T-helper 2 cell treated with Interferon-gamma antibody and Interleukin-4, amounts not matched to agents 100 ng/mL and 5 ng/mL, for 36 hours (primary cell): ENCODE results near the gene DHODH. TPM values are rescaled to one million over a fixed set of nuclear protein-coding genes. Genes with fewer than 3 reads are reported as not detected.
"Not testable (repeated sequence)": the region's sequence is repeated elsewhere in the genome, so short reads cannot be mapped to it uniquely, and the experiment has no call there.

Experiments used
- intact Hi-C: fragments of 100-400 bp; cut with micrococcal nuclease; formaldehyde crosslinking; loops from one replicate; pipeline ENCODE4 v1.15.1; 2023
- total RNA-seq: library from RNA; stranded (reverse); gene quantifications from 2 replicates; pipeline ENCODE4 v1.2.3, GENCODE V29; 2022

DHODH gene
- total RNA-seq, result 15.0 and 16.3 TPM in 2 replicates

DNA sequence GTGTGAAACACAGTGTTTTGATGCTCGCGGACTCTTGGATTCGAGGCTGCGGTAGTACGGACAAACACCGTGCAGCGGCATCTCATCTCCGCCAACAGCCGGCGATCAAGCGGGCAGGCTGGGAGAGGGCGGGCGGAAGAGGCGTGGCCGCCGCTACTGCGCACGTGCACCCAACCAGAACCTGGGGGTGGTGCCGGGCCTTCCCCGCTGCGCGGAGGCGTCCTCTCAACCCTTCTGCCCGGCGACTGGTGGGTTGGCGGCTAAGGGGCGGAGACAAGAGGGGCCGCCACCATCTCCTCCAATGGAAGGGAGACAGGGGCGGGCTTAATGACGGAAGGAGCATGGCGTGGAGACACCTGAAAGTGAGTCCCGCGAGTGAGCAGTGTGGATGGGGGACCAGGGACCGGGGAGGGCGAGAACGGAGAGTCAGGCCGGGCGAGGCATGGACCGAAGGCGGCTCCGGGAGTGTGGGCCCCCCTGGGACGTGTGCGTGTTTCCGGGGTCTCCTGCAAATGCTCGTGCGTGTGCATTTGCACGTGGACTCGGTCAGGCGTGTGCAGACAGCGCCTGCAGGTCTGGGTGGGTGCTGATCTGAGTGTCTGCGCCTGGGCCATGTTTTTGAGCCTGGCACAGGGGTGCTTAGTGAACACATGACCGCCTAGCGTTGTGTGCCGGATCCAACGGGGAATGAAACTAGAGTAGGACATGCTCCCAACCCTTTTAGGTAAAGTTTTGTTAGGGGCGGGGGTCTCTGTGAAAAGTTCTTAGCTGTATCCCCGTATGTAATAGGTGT lies at the start of gene DHODH:
Gene DHODH, plus strand, starts transcription at position 321 of the 793 bp plus-strand sequence. Its CDS starts 21 bp downstream, at position 342.
- intact Hi-C loops, result loop anchor here (1.0 to 5.0 kb wide), 8 partner anchors 47 to 656 kb away; partner anchors contain the start of genes AP1G1, ATXN1L, DHX38 and IST1

DNA sequence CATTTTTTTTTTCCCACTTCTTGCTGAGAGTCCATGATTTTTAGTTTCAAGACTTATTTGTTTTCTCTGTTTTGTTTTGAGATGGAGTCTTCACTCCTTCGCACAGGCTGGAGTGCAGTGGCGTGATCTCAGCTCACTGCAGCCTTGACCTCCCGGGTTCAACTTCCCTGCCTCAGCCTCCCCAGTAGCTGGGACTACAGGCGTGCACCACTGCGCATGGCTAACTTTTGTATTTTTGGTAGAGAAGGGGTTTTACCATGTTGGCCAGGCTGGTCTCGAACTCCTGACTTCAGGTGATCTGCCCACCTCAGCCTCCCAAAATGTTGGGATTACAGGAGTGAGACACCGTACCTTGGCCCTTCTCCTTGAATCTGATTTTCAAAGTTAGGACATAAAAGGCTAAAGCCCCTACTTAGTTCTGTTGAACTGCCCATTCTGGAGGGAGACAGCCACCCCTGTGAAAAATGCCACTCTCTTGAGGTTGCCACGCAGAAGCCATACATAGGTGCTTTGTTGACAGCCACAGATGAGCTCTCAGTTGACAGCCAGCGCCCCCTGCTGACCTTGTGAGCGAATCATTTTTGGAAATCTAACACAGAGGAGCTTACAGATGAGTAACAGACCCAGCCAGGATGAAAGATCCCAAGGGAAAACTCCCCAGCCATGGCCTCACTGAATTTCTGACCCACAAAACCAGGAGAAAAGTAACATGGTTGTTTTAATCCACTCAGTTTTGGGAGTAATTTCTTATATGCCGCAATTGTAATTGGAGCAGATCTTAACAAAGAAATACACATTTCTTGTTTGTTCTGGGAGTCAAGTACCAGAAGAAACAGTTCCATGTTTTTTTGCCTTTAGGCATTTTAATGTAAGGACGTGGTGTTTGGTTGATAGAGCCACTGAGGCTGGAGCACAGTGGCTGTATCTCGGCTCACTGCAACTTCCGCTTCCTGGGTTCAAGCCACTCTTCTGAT lies 47.2 kb upstream of the DHODH start:
- intact Hi-C loops, result loop anchor here (1.0 to 5.0 kb wide), 6 partner anchors 47 to 394 kb away; partner anchors contain the start of genes AP1G1, DHODH, IST1 and ZNF821

- intact Hi-C loops, result loop anchor here (5.0 kb wide), 1 partner anchor 396 kb away; no protein-coding TSS in a partner anchor
Measured at GRCh38 chr16:71963125-71963875, 45.2 kb upstream of the DHODH start.

DNA sequence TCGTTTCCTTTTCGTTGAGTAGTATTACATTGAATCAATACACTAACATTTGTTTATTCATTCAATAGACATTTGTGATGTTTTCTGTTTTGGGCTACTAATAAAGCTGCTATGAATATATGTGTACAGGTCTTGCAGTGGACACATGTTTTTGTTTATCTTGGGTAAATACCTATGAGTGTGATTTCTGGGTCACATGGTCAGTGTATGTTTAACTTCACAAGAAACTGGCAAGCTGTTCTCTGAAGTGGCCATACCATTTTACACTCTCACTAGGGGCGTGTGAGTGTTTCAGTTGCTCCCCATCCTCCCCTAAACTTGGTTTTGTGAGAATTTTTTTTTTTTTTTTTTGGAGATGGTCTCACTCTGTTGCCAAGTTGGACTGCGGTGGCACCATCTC lies 43.3 kb upstream of the DHODH start:
- intact Hi-C loops, result no loop called here

GRCh38 chr16:71966932-71967331 lies 41.6 kb upstream of the DHODH start:
- intact Hi-C loops, result no loop called here

GRCh38 chr16:71969353-71969752 lies 39.2 kb upstream of the DHODH start:
- intact Hi-C loops, result no loop called here

- intact Hi-C loops, result no loop called here
Measured at GRCh38 chr16:71971571-71971970, 37.0 kb upstream of the DHODH start.

GRCh38 chr16:71972356-71972755 lies 36.2 kb upstream of the DHODH start:
- intact Hi-C loops, result no loop called here

- intact Hi-C loops, result no loop called here
Measured at GRCh38 chr16:71973001-71973400, 35.5 kb upstream of the DHODH start.

DNA sequence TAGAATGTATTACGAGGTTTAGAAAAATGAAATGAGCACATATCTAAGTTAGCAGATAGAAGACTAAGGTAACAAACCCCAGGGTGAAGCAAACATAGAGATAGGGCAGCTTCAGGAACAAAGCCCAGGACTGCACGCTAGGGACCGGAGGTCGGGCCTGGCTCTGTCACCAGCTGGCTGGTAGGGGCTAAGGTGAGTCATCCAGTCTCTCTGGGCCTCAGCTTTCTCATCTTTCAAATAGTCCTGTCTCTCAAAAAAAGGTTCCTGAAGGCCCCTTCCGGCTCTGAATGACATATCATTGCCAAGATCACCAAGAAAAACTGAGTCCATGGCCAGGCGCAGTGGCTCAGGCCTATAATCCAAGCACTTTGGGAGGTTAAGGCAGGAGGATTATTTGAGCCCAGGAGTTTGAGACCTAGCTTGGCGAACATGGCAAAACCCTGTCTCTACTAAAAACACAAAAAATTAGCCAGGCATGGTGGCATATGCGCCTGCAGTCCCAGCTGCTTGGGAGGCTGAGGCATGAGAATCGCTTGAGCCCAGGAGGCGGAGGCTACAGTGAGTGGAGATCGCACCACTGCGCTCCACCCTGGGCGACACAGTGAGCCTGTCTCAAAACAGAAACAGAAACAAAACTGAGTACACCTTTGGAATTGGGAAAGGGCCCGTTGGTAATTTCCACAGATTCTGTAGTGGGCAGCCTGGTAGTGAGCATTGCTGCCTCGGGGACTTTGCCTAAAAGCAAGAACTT lies 34.3 kb upstream of the DHODH start:
- intact Hi-C loops, result no loop called here

DNA sequence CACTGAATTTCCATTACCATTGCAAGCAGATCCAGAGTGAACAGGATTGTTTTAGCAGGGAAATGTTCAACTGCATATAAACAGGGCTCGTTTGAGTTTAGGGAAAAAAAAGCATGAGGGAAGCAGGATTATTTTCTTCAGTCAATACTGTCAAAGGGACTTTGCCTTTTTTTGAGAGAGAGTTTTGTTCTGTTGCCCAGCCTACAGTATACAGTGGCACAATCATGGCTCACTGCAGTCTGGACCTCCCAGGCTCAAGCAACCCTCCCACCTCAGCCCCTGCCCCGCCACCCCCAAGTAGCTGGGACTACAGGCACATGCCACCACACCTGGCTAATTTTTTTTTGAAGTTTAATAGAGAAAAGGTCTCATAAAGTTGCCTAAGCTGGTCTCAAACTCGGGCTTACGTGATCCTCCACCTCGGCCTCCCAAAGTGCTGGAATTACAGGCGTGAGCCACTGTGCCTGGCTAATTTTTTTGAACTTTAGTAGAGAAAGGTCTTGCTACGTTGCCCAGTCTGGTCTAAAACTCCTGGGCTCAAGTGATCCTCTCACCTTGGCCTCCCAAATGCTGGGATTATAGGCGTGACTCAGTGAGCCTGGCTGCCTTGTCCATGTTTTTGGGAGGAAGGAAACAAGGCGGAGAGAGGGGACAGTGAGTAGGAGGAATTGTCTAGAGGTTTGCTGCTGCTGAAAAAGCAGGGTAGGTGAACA lies 23.1 kb upstream of the DHODH start:
- intact Hi-C loops, result no loop called here

DNA sequence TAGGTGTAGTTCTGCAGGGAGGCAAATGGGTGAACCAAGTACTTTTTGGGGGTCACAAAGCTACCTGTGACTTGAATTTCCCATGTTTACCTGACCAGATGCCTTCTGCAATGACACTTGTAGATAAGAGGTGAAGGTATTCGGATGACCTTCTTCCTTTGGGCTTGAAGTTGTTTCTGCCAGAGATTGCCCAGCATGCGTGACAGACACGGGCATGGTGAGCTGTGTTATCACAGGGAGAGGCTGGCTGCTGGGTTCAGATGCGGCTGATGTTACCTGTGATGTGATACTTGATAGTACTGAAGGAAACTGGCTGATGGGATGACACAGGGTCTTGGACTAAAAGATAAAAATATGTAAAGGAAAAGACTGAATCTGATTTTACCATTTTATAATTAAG lies 22.4 kb upstream of the DHODH start:
- intact Hi-C loops, result no loop called here

DNA sequence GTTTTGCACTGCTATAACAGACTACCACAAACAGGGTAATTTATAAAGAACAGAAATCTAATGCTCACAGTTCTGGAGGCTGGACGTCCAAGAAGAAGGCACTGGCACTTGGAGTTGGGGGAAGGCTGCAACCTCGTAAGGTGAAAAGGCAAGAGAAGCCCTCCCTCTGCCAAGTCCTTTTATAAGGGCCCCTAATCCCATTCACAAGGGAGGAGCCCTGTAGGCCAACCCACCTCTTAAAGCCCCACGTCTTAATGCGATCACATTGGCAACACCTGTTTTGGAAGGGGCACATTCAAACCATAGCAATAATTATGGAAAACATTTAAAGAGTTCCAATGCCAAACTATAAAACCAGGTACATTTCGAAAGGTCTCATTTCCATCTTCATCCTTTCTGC lies 13.5 kb upstream of the DHODH start:
- intact Hi-C loops, result no loop called here

DNA sequence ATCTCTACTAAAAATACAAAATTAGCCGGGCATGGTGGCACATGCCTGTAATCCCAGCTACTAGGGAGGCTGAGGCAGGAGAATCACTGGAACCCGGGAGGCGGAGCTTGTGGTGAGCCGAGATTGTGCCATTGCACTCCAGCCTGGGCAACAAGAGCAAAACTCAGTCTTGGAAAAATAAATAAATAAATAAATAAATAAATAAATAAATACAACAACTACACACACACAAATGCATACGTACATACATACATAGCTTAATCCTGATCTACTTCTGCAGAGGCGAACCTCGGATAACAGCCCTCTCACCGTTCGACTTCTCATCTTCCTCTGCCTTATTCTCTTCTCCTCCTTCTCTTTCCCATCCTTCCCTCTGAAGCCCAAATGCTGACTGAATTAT lies 11.0 kb upstream of the DHODH start:
- intact Hi-C loops, result not testable (repeated sequence)

DNA sequence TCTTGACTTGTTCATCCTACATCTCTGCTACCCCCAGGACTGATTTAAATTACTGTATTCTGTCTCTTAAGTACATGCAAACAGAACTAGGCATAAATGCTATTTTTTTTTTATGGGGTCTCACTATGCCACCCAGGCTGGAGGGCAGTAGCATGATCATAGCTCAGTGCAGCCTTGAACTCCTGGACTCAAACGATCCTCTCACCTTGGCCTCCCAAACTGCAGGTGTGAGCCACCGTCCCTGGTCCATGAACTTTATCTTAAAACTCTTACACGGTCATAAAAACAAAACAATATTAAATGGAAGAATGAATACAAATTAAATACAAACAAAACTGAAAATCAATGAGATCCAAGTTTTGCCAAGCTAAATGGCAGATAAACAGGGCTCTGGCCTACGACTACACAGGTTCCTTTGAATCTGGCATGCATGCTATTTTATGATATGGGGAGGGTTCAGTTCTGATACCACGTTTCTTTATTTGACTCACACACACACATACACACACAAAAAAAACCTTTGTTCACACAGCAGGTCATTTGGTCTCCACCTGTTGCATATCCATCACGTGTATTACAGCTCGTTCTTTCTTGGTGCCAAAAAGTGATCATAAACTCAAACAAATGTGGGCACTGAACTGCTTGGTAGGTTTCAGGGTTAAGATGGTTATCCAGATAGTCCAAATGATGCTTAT lies 7.2 kb upstream of the DHODH start:
- intact Hi-C loops, result no loop called here

DNA sequence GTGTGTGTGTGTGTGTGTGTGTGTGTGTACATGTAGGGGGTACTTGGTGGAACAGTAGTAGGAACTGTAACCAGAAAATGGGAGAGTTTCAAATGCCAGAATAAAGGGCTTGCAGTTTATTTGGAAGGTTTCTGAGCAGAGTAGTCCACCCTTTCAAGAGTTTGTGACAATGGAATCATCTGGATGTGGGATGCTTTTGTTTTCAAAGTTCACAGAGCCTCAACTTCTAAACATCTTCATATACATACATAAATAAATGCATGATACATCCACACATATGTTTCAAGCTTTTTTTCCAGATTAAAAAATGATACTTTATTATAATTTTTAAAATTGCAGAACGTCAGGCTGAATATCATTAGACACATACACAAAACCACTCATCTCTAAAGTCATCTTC lies 5.9 kb upstream of the DHODH start:
- intact Hi-C loops, result no loop called here

DNA sequence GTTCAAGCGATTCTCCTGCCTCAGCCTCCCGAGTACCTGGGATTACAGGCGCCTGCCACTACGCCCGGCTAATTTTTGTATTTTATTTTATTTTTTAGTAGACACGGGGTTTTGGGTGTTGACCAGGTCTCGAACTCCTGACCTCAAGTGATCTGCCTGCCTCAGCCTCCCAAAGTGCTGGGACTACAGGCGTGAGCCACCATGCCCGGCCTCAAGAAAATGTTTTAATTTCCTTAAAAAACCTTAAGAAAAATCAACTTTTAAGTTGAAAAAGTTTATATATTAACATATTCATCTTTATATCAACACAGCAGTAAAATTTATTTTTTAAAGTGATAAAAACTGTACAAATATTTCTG lies 500 bp upstream of the DHODH start:
- intact Hi-C loops, result loop anchor here (1.0 to 5.0 kb wide), 8 partner anchors 47 to 657 kb away; partner anchors contain the start of genes AP1G1, ATXN1L, DHX38 and IST1

DNA sequence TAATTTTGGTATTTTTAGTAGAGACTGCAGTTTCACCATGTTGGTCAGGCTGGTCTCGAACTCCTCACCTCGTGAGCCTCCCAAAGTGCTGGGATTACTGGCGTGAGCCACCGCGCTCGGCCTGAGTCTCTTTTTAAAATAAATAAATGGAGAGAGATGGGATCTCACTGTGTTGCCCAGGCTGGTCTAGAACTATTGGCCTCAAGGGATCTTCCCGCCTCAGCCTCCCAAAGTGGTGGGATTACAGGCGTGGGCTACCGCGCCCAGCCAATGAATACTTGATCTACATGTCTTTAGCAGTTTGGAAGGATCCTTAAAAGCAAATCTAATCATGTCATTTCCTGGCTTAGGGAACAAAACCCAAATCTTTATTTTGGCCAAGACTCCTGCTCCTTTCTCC lies 1.2 kb downstream of the DHODH start:
- intact Hi-C loops, result loop anchor here (2.0 to 5.0 kb wide), 3 partner anchors 129 to 655 kb away; partner anchors contain the start of gene PHLPP2

GRCh38 chr16:72012607-72013006 lies 4.1 kb downstream of the DHODH start:
- intact Hi-C loops, result no loop called here
